ENCODE measurements around the gene LAMB1. TPM values are rescaled to one million over a fixed set of nuclear protein-coding genes. Genes with fewer than 3 reads are reported as not detected.

LAMB1 gene
- total and polyA plus RNA-seq, 2 of the 13 experiments (the other 11 are each of a cell fraction or from before 2014, with no cell fraction given), result 109 to 124 TPM

- TF ChIP-seq ZNF407 (CRISPR knock-in tag; IDR thresholded peaks at IDR 0.05; ENCODE audit: not compliant biosample characterization) (no peak), ZNF609 (CRISPR knock-in tag; IDR thresholded peaks at IDR 0.05; ENCODE audit: borderline replicate concordance) (peak; percentile 71; the same call in 1 of the 2 replicates), NCOA1 (CRISPR knock-in tag; IDR thresholded peaks at IDR 0.05) (no peak), TCF7 (IDR thresholded peaks at IDR 0.05; ENCODE audit: low read depth) (peak; percentile 90), FOXK2 (IDR thresholded peaks at IDR 0.05) (no peak), ZBTB34 (CRISPR knock-in tag; IDR thresholded peaks at IDR 0.05) (no peak), ZSCAN25 (CRISPR knock-in tag; IDR thresholded peaks at IDR 0.05) (peak; percentile 50; the same call in 1 of the 2 replicates), USF2 (IDR thresholded peaks at IDR 0.05; ENCODE audit: low read depth, low read length) (no peak), USF2 (CRISPR knock-in tag; IDR thresholded peaks at IDR 0.05; ENCODE audit: borderline replicate concordance) (no peak)
Observed at GRCh38 chr7:108014747-108015682, 12.1 kb upstream of the LAMB1 start (continued).

Measured in HepG2 (cell line).